ACHN (cell line): Measurements from ENCODE around the gene SLC47A2.
A peak's percentile ranks its signal among the peaks of the same experiment; 100 is the strongest.

Experiments used
- DNase-seq: peaks from one replicate; pipeline ENCODE4 v3.0.0-alpha.2; 2015
- in situ Hi-C: cut with HindIII; loops from 2 replicates; pipeline ENCODE4 v1.10.0; 2017; ENCODE audit warnings: low sequenced_read_pairs, low pct_ligation_motif_present, low pct_unique_long_range_greater_than_20kb

The SLC47A2 gene

DNA sequence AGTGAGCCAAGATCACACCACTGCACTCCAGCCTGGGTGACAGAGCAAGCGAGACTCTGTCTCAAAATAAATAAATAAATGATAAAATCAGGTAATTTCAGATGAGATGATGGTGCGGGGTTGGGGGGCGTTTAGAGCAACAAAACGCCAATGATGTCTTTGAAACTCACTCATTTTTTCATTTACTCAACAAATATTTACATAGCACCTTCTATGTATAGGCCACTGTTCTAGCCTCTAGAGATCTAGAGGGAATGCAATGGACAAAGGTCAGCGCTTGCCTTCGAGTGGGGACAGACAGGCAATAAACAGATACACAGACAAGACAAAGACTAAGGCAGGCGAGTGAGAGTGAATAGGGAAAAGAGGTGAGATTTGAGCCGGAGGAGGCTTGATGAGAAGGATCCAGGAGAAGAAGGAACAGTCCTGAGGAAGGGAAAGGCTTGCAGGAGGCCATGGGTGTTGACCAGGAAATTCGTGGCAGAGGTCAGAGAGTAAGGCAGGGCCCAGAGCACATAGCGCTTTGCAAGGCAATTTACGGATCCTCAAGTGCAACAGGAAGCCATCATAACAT lies 17.7 kb upstream of the SLC47A2 start:
- in situ Hi-C loops, result no loop called here
- no peak for DNase-seq

DNA sequence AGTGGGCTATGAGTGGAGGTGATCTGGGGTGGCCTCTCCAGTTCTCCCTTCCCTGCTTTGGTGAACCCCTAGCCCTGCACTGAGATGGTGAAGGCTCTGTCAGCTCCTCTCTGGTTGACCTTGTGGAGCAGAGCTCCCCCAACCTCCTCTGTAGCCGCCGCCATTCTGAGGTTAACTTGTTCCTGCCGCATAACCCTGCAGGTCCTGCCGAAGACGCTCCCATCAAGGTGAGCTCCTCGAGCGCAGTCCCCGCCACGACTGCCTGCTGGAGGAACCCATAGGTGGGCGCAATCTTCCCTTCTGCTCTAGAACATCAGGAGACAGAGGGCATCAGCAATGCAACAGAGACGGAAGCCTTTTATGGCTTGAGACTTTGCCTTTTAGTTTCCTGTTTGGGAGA lies 15.2 kb upstream of the SLC47A2 start:
- in situ Hi-C loops, result no loop called here
- DNase-seq, result no peak

- DNase-seq, result no peak
- in situ Hi-C loops, result no loop called here
Measured at GRCh38 chr17:19730843-19731242, 14.5 kb upstream of the SLC47A2 start.

GRCh38 chr17:19729900-19730299 lies 13.5 kb upstream of the SLC47A2 start:
- in situ Hi-C loops, result no loop called here
- no peak for DNase-seq

GRCh38 chr17:19728084-19728495 lies 11.7 kb upstream of the SLC47A2 start:
- DNase-seq, result peak; percentile 25

GRCh38 chr17:19727501-19728078 lies 11.2 kb upstream of the SLC47A2 start:
- no peak for DNase-seq
- in situ Hi-C loops, result no loop called here

More at GRCh38 chr17:19728084-19728495, 11.7 kb upstream of the SLC47A2 start:
- in situ Hi-C loops, result no loop called here

- no peak for DNase-seq
- in situ Hi-C loops, result no loop called here
Measured at GRCh38 chr17:19726631-19727376, 10.4 kb upstream of the SLC47A2 start.

DNA sequence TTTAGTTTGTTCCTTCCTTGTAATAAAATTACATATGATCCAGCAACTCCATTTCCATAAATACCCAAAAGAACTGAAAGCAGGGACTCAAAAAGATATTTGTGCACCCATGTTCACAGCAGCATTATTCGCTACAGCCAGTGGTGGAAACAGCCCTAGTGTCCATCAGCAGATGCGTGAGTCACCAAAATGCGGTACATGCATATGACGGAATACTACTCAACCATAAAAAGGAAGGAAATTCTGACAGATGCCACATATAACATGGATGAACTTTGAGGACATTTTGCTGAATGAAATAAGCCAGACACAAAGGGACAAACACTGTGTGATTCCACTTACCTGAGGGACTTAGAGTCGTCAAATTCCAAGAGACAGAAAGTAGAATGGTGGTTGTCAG lies 9.1 kb upstream of the SLC47A2 start:
- in situ Hi-C loops, result no loop called here
- DNase-seq, result no peak

DNA sequence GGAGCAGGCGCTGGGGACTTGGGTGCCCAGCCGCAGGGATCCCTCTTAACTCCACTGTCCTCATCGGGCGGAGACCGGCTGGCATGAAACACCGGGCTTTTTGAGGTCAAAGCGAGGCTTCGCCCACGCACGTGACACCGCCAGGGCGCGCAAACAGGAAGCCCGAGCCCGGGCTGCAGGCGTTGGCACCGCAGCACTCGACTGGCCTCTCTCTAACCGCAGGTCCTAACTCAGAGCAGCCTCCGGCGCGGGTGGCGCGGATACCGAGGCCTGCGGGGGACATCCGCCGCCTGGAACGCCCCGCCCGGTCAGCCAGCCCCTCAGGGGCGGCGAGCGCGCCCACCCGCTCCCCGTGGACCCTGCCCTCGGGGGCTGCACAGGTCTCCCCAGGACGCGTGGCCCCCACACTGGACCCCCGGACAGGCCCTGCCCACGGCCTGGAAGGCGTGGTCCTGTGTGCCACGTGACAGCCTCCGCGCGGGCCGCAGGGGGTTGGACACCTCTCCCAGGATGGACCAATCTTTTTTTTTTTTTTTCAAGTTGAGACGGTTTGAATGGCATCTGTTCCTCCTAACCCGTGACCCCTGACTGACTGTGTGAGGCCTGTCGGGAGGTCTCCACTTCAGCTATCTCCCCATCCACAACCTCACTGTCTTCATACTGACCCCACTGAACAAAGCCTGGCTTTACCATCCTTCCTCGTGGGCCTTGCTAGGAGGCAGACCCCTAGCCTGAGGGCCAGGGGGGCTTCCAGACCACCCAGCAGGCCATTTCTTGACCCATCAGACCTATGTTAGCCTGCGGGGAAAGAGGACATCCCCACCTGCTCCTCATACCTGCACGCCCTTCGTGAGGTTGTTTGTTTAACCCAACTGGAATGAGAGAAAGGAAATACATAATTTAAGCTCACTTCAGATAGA lies 8.4 kb upstream of the SLC47A2 start:
- in situ Hi-C loops, result no loop called here
- no peak for DNase-seq

GRCh38 chr17:19723964-19724363 lies 7.6 kb upstream of the SLC47A2 start:
- no peak for DNase-seq
- in situ Hi-C loops, result no loop called here

DNA sequence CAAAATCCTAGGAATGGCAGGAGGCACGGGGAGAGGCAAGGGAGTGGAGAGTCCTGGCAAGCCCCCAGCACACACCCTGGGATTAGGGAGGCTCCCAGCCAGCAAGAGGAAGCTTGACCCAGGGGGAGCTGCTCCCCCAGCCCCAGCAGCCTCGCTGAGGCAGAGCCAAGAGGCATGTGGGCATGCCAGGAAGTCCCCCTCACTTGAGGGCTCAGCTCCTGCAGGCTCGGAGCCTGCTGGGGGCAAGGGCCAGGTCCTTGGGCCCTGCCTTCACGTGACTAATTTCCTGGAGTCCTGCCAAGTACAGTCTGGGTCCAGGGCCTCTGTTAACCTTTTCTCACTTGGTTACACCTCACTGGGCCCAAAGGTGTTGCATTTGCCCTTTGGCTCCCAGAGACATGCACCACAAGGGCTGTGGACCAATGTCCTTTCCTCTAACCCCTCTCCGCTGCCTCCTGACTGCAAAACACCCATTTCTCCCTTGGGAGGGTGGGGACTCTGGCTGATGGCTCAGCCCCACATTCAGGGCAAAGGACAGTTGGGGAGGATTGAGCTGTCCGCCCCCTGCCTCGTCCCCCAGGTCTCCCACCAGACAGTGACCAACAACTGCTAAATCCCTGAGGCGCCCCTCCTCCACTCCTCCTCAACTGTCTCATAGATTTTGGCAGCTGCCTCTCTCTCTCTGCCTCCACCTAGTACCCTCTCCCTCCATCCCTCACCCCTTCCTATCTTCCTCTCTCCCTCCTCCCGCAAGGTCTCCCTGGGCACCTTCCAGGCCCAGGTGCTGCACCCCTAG lies 4.4 kb upstream of the SLC47A2 start:
- DNase-seq, result peak; percentile 85
- in situ Hi-C loops, result no loop called here

DNA sequence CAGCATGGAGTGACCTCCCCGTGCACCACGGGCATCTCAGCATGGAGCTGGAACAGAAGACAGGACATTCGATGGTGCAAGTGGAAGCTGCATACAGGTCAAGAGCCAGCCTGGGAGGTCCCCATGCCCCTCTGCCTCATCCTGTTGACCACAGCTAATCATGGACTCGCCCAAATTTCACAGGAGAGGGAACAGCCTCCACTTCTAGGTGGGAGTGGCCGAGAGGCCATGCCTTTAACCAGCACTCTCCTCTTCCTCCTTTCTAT lies 3.8 kb upstream of the SLC47A2 start:
- DNase-seq, result no peak
- in situ Hi-C loops, result no loop called here

GRCh38 chr17:19719355-19720209 lies 3.2 kb upstream of the SLC47A2 start:
- in situ Hi-C loops, result no loop called here
- peak; percentile 36 for DNase-seq

GRCh38 chr17:19718613-19719354 lies 2.4 kb upstream of the SLC47A2 start:
- peak; percentile 43 for DNase-seq
- in situ Hi-C loops, result no loop called here

DNA sequence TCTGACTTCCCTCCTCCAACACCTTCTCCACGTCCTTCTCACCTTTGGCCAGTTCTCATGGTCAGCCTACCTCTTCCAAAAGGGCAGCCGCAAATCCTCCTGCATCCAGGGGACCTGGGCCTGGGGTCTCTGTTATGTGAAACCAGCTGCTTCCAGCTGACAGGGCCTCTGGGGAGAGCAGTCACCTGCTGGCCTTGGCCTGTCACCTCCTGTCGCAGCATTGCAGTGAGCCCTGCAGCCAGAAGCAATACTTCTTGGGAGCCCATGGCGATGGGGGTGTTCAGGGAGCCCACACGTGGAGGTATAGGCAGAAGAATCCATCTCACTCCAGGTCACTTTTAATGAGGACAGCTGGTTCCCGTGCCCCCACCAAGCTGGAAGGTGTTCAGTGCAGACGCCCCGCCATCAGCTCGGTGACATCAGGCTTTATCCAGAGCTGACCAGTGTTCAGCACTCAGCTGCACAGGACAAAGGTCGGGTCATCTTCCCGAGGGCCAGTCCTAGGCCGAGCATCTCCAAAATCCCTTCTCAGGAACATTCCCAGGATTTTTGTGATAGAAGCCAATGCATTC lies 1.7 kb upstream of the SLC47A2 start:
- DNase-seq, result no peak
- in situ Hi-C loops, result no loop called here

DNA sequence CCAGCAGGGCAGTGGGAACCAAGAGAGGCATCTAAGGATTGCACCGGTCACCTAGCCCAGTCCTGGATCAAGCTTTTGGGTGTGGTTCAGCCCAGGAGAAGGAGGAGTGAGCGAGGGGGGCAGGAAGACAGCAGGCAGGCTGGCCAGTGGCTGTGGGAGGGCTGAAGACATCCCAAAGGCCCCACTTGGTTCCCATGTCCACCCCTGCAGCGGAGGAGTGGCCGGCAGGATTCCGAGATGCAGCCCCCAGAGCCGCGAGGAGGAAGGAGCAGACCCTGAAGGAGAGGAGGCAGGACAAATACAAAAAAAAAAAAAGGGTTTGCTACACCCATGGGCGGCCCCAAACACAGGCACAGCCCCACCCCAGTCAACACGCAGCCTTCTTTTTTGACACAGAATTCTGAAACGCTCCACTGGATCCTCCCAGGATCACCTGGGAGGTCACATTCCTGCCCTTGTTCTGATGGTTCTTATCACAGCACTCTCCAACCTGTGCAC lies 1.1 kb upstream of the SLC47A2 start:
- in situ Hi-C loops, result no loop called here
- no peak for DNase-seq

DNA sequence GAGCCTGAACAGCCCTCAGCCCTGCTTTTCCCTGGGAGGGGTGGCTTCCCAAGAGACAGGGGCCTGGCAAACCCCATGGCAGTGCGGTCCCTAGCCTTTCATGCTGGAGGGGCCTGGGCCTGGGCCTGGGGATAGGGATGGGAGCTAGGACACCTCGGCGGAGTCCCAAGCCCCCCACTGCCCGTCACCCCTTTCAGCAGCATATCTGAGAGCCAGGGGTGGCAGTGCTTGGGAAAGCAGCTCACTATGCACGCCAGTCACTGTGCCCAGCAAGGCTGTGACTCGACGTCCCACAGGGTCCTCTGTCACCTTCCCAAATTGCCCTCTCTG lies 612 bp upstream of the SLC47A2 start:
- no peak for DNase-seq
- in situ Hi-C loops, result no loop called here
